Measurements from ENCODE around the gene TMEM139.

Gene TMEM139

DNA sequence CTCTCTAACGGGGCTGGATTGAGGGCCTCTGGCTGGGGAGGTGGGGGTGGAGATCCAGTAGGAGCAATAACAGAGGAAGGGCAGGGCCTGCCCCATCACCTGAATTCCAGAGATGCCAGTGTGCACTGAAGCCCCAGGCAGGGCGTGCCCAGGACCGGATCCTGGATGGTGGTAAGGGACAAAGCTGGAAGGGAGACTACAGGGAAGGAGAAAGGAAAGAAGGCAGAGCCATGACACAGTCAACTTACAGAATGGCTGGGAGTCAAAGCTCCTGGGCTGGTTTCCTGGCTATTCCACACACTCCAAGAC, 666 bp downstream of the TMEM139 start:
- no peaks in the 10 kb centered on the region for H3K9me3 ChIP-seq (ENCODE audit: control insufficient read depth, low read length)
- no peak overlapping the region for H2BK120ac ChIP-seq (ENCODE audit: low read depth, low read length)
- H3K27me3 ChIP-seq (ENCODE audit: control insufficient read depth in 1 of 2, insufficient read depth in 1 of 2, low read length in 2 of 2), result no peaks in the 10 kb centered on the region
- H3K9ac ChIP-seq (ENCODE audit: low read length), result no peak overlapping the region
- H3K23ac ChIP-seq (ENCODE audit: low read length in 2 of 2), result no peak overlapping the region
- no peak overlapping the region for H2BK12ac ChIP-seq (ENCODE audit: low read length in 2 of 2)
- no peak for DNase-seq
- H3K79me1 ChIP-seq (replicated peaks; ENCODE audit: low read length, poor library complexity, severe bottlenecking), result peaks cover 2% of the 10 kb centered on the region
- no peak overlapping the region for H2AK5ac ChIP-seq (ENCODE audit: low read length, severe bottlenecking)
- H2BK5ac ChIP-seq (ENCODE audit: low read depth, low read length, poor library complexity, severe bottlenecking), result no peak overlapping the region
- H3K4me1 ChIP-seq (ENCODE audit: control insufficient read depth, insufficient read depth, low read depth, low read length), result peaks cover 19% of the 10 kb centered on the region
- H2AFZ ChIP-seq (ENCODE audit: low read depth, low read length), result no peak overlapping the region
- 67% methylated on average over 3 of the region's 3 CpGs for WGBS
- H3K4ac ChIP-seq (ENCODE audit: low read depth in 1 of 2, low read length in 2 of 2), result no peak overlapping the region
- H4K91ac ChIP-seq (ENCODE audit: low read length), result no peak overlapping the region
- no peak overlapping the region for H2BK15ac ChIP-seq (ENCODE audit: low read depth, poor library complexity, severe bottlenecking)
- H3K4me2 ChIP-seq (ENCODE audit: low read length, poor library complexity, severe bottlenecking), result no peak overlapping the region
- H4K8ac ChIP-seq (ENCODE audit: low read length), result no peak overlapping the region
- H3K36me3 ChIP-seq (ENCODE audit: control insufficient read depth in 1 of 2, insufficient read depth in 2 of 2, low read depth in 1 of 2, low read length in 2 of 2), result peaks cover 0 to under 1% of the 10 kb centered on the region in 2 experiments
- no peak overlapping the region for H3K14ac ChIP-seq (ENCODE audit: low read length in 2 of 2)
- no peak overlapping the region for H3K18ac ChIP-seq (ENCODE audit: low read depth in 1 of 2, low read length in 2 of 2)
- H3K4me3 ChIP-seq (ENCODE audit: insufficient read depth in 1 of 2, low read depth in 1 of 2, low read length in 2 of 2), result no peak overlapping the region
- H3K27ac ChIP-seq (ENCODE audit: low read length, poor library complexity, severe bottlenecking), result peak overlapping the region; percentile 48

DNA sequence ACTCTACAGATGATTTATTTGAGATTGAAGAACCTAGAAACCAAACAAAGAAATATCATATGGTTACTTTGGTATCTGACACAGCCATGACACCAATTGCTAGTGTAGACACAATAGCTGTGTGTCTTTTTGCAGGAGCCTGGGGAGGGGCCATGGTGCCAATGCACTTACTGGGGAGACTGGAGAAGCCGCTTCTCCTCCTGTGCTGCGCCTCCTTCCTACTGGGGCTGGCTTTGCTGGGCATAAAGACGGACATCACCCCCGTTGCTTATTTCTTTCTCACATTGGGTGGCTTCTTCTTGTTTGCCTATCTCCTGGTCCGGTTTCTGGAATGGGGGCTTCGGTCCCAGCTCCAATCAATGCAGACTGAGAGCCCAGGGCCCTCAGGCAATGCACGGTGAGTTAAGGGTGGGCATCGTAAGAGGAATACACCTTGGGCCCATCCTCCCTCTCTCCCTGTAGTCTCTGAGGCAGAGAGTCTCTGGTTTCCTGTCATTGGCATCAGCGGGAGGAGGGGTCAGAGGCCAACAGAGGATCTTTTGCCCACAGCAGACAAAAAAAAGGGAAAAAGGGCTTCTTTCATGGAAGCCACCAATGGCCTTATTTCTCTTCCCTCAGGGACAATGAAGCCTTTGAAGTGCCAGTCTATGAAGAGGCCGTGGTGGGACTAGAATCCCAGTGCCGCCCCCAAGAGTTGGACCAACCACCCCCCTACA, 1.2 kb downstream of the TMEM139 start:
- H3K23ac ChIP-seq (ENCODE audit: low read length in 2 of 2), result no peak overlapping the region
- 96% methylated on average over 11 of the region's 11 CpGs for WGBS
- no peak overlapping the region for H3K4me3 ChIP-seq (ENCODE audit: insufficient read depth in 1 of 2, low read depth in 1 of 2, low read length in 2 of 2)
- no peak overlapping the region for H2BK120ac ChIP-seq (ENCODE audit: low read depth, low read length)
- peak overlapping the region; percentile 48 for H3K27ac ChIP-seq (ENCODE audit: low read length, poor library complexity, severe bottlenecking)
- no peak overlapping the region for H3K14ac ChIP-seq (ENCODE audit: low read length in 2 of 2)
- H3K4me2 ChIP-seq (ENCODE audit: low read length, poor library complexity, severe bottlenecking), result no peak overlapping the region
- H2AK5ac ChIP-seq (ENCODE audit: low read length, severe bottlenecking), result peak overlapping the region; percentile 86
- H3K18ac ChIP-seq (ENCODE audit: low read depth in 1 of 2, low read length in 2 of 2), result no peak overlapping the region
- H3K4me1 ChIP-seq (ENCODE audit: control insufficient read depth, insufficient read depth, low read depth, low read length), result peaks cover 22% of the 10 kb centered on the region
- no peak overlapping the region for H2BK12ac ChIP-seq (ENCODE audit: low read length in 2 of 2)
- no peak overlapping the region for H4K91ac ChIP-seq (ENCODE audit: low read length)
- H2BK5ac ChIP-seq (ENCODE audit: low read depth, low read length, poor library complexity, severe bottlenecking), result no peak overlapping the region
- H3K36me3 ChIP-seq (ENCODE audit: control insufficient read depth in 1 of 2, insufficient read depth in 2 of 2, low read depth in 1 of 2, low read length in 2 of 2), result peaks cover under 1 to 3% of the 10 kb centered on the region in 2 experiments
- H3K4ac ChIP-seq (ENCODE audit: low read depth in 1 of 2, low read length in 2 of 2), result no peak overlapping the region
- no peak overlapping the region for H2BK15ac ChIP-seq (ENCODE audit: low read depth, poor library complexity, severe bottlenecking)
- no peak for DNase-seq
- H3K27me3 ChIP-seq (ENCODE audit: control insufficient read depth in 1 of 2, insufficient read depth in 1 of 2, low read length in 2 of 2), result no peaks in the 10 kb centered on the region
- H3K79me1 ChIP-seq (replicated peaks; ENCODE audit: low read length, poor library complexity, severe bottlenecking), result peaks cover 2% of the 10 kb centered on the region
- no peak overlapping the region for H4K8ac ChIP-seq (ENCODE audit: low read length)
- H3K9me3 ChIP-seq (ENCODE audit: control insufficient read depth, low read length), result no peaks in the 10 kb centered on the region
- H2AFZ ChIP-seq (ENCODE audit: low read depth, low read length), result no peak overlapping the region
- no peak overlapping the region for H3K9ac ChIP-seq (ENCODE audit: low read length)

DNA sequence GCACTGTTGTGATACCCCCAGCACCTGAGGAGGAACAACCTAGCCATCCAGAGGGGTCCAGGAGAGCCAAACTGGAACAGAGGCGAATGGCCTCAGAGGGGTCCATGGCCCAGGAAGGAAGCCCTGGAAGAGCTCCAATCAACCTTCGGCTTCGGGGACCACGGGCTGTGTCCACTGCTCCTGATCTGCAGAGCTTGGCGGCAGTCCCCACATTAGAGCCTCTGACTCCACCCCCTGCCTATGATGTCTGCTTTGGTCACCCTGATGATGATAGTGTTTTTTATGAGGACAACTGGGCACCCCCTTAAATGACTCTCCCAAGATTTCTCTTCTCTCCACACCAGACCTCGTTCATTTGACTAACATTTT, 1.7 kb downstream of the TMEM139 start:
- Histone ChIP-seq H2BK5ac (ENCODE audit: low read depth, low read length, poor library complexity, severe bottlenecking) (no peak overlapping the region), H4K8ac (ENCODE audit: low read length) (peak overlapping the region; percentile 9), H3K4me1 (ENCODE audit: control insufficient read depth, insufficient read depth, low read depth, low read length) (peaks cover 22% of the 10 kb centered on the region), H2BK12ac (ENCODE audit: low read length in 2 of 2) (no peak overlapping the region), H2AK5ac (ENCODE audit: low read length, severe bottlenecking) (peak overlapping the region; percentile 86), H3K9ac (ENCODE audit: low read length) (no peak overlapping the region), H4K91ac (ENCODE audit: low read length) (no peak overlapping the region), H3K79me1 (replicated peaks; ENCODE audit: low read length, poor library complexity, severe bottlenecking) (peaks cover 2% of the 10 kb centered on the region), H3K4me3 (ENCODE audit: insufficient read depth in 1 of 2, low read depth in 1 of 2, low read length in 2 of 2) (no peak overlapping the region), H3K27ac (ENCODE audit: low read length, poor library complexity, severe bottlenecking) (no peak overlapping the region), H3K18ac (ENCODE audit: low read depth in 1 of 2, low read length in 2 of 2) (no peak overlapping the region), H3K14ac (ENCODE audit: low read length in 2 of 2) (no peak overlapping the region), H2BK120ac (ENCODE audit: low read depth, low read length) (no peak overlapping the region), H3K4me2 (ENCODE audit: low read length, poor library complexity, severe bottlenecking) (no peak overlapping the region), H2BK15ac (ENCODE audit: low read depth, poor library complexity, severe bottlenecking) (no peak overlapping the region), H3K36me3 (ENCODE audit: control insufficient read depth in 1 of 2, insufficient read depth in 2 of 2, low read depth in 1 of 2, low read length in 2 of 2) (peaks cover 3 to 5% of the 10 kb centered on the region in 2 experiments), H3K27me3 (ENCODE audit: control insufficient read depth in 1 of 2, insufficient read depth in 1 of 2, low read length in 2 of 2) (no peaks in the 10 kb centered on the region), H3K4ac (ENCODE audit: low read depth in 1 of 2, low read length in 2 of 2) (no peak overlapping the region), H3K23ac (ENCODE audit: low read length in 2 of 2) (no peak overlapping the region), H3K9me3 (ENCODE audit: control insufficient read depth, low read length) (no peaks in the 10 kb centered on the region), H2AFZ (ENCODE audit: low read depth, low read length) (no peak overlapping the region)
- no peak for DNase-seq
- WGBS, result 100% methylated on average over 2 of the region's 6 CpGs

GRCh38 chr7:143287339-143287934, 2.7 kb downstream of the TMEM139 start:
- Histone ChIP-seq H3K4me1 (ENCODE audit: control insufficient read depth, insufficient read depth, low read depth, low read length) (peaks cover 19% of the 10 kb centered on the region), H2BK15ac (ENCODE audit: low read depth, poor library complexity, severe bottlenecking) (peak overlapping the region; percentile 82), H2BK120ac (ENCODE audit: low read depth, low read length) (no peak overlapping the region), H2BK12ac (ENCODE audit: low read length in 2 of 2) (peak overlapping the region in 1 of 2 experiments; percentile 85), H2AFZ (ENCODE audit: low read depth, low read length) (peak overlapping the region; percentile 60), H3K36me3 (ENCODE audit: control insufficient read depth in 1 of 2, insufficient read depth in 2 of 2, low read depth in 1 of 2, low read length in 2 of 2) (peaks cover 7 to 14% of the 10 kb centered on the region in 2 experiments), H4K91ac (ENCODE audit: low read length) (peak overlapping the region; percentile 78), H3K27ac (ENCODE audit: low read length, poor library complexity, severe bottlenecking) (no peak overlapping the region), H3K27me3 (ENCODE audit: control insufficient read depth in 1 of 2, insufficient read depth in 1 of 2, low read length in 2 of 2) (no peaks in the 10 kb centered on the region), H3K4me3 (ENCODE audit: insufficient read depth in 1 of 2, low read depth in 1 of 2, low read length in 2 of 2) (peak overlapping the region; percentile 35 to 68), H3K14ac (ENCODE audit: low read length in 2 of 2) (no peak overlapping the region), H2AK5ac (ENCODE audit: low read length, severe bottlenecking) (peak overlapping the region; percentile 72), H3K4ac (ENCODE audit: low read depth in 1 of 2, low read length in 2 of 2) (peak overlapping the region; percentile 41 to 75), H4K8ac (ENCODE audit: low read length) (peak overlapping the region; percentile 93), H3K79me1 (replicated peaks; ENCODE audit: low read length, poor library complexity, severe bottlenecking) (peaks cover 2% of the 10 kb centered on the region), H2BK5ac (ENCODE audit: low read depth, low read length, poor library complexity, severe bottlenecking) (no peak overlapping the region), H3K9ac (ENCODE audit: low read length) (peak overlapping the region; percentile 27), H3K23ac (ENCODE audit: low read length in 2 of 2) (no peak overlapping the region), H3K9me3 (ENCODE audit: control insufficient read depth, low read length) (no peaks in the 10 kb centered on the region), H3K18ac (ENCODE audit: low read depth in 1 of 2, low read length in 2 of 2) (peak overlapping the region; percentile 73 to 82), H3K4me2 (ENCODE audit: low read length, poor library complexity, severe bottlenecking) (peak overlapping the region; percentile 51)
- 91% methylated on average over 17 of the region's 17 CpGs for WGBS
- no peak for DNase-seq
